Right lung (tissue), 5 donors: ENCODE measurements around the gene DHX35. TPM values are rescaled to one million over a fixed set of nuclear protein-coding genes. Genes with fewer than 3 reads are reported as not detected.

Experiments
- polyA plus RNA-seq, 5 donors: library from polyadenylated mRNA; unstranded; fragments of 120-200 nt; gene quantifications; one replicate each; pipeline versions ENCODE4 v1.2.1 to v1.2.3, GENCODE V29; 2013; ENCODE audit warnings: inconsistent platforms in 1 of 5, low replicate concordance in 1 of 5; ENCODE audit not compliant: insufficient read length in 5 of 5, insufficient read depth in 1 of 5

Gene DHX35
- polyA plus RNA-seq, 5 donors, result 15.5 to 17.6 (median 16.6) TPM

Other genes with a start within 250 kb of the DHX35 start
- gene SLC32A1, start 237.9 kb upstream of the DHX35 start, polyA plus RNA-seq, result not detected
- gene ACTR5, start 213.9 kb upstream of the DHX35 start, polyA plus RNA-seq, result 10 to 100 TPM; 10.8 to 12.8 (median 11.9) TPM
- gene PPP1R16B, start 156.6 kb upstream of the DHX35 start, polyA plus RNA-seq, result 1 to 10 TPM; 5.5 to 7.4 (median 7.0) TPM
- 10 to 100 TPM; 10.4 to 27.1 (median 14.1) TPM for gene FAM83D, start 35.9 kb upstream of the DHX35 start, polyA plus RNA-seq